ENCODE measurements around the gene ZNF883. TPM values are rescaled to one million over a fixed set of nuclear protein-coding genes. Genes with fewer than 3 reads are reported as not detected.

Gene ZNF883
- total RNA-seq, 4 donors from 2014 or later = 1.3 to 13.3 (median 6.5) TPM

GRCh38 chr9:112917987-112918362 lies 94.0 kb downstream of the ZNF883 start:
- H3K27me3 ChIP-seq = no peaks in the 10 kb centered on the region
- DNase-seq = no peak
- intact Hi-C loops (cut with DNase I; ENCODE audit: low total_unique reads) = no loop called here
- no peaks in the 10 kb centered on the region for H3K4me1 ChIP-seq
- no peaks in the 10 kb centered on the region for H3K9me3 ChIP-seq
- no peak overlapping the region for H3K27ac ChIP-seq
- H3K4me3 ChIP-seq = no peak overlapping the region
- TF ChIP-seq POLR2A (IDR thresholded peaks at IDR 0.05) = no peak
- TF ChIP-seq CTCF (IDR thresholded peaks at IDR 0.05) = no peak
- no peaks in the 10 kb centered on the region for H3K36me3 ChIP-seq

DNA sequence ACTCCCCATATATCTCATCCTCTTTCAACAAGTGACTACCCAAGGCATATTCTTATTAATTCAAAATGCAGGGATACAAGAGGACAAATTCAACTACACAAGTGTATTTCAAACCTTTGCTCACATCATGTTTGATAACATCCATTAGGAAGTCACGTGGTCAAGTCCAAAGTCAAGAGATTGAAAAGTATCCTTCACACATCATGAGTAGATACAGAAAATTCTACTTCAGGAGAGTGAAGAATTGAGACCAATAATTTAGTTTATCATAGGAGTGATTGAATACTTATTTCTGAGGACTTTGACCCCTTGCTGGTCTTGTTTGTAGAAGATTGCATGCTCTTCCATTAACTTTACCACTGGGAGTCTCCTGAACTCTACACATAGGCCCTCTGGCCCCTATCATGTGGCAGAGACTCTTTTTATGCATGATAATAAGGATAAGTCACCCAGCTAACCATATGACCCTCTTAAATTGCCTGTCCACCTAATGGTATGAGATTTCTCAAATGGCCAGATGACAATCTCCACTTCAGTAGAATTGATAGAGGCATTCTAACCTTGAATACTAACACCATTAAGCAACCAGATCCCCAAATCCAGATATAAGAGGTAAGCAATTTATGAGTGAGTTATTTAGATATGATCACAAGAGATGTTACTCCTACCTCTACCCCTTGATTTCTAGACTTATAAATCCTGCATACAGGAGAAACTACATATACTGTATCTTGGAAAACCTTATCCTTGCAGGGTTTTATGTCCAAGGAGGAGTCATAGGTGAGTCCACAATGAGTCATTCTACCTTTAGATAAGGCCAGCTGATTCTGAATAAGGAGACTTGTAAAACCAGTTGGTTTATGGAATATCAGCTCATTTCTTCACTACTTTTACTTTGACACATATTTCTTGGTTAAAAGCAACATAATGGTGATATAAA lies 94.7 kb downstream of the ZNF883 start:
- no peaks in the 10 kb centered on the region for H3K9me3 ChIP-seq
- no peaks in the 10 kb centered on the region for H3K36me3 ChIP-seq
- no peak overlapping the region for H3K27ac ChIP-seq
- H3K27me3 ChIP-seq = no peaks in the 10 kb centered on the region
- H3K4me1 ChIP-seq = no peaks in the 10 kb centered on the region
- no peak overlapping the region for H3K4me3 ChIP-seq
- no peak for DNase-seq
- intact Hi-C loops (cut with DNase I; ENCODE audit: low total_unique reads) = no loop called here
- no peak for TF ChIP-seq POLR2A (IDR thresholded peaks at IDR 0.05)
- no peak for TF ChIP-seq CTCF (IDR thresholded peaks at IDR 0.05)

- H3K4me3 ChIP-seq = no peak overlapping the region
- no peak overlapping the region for H3K27ac ChIP-seq
- intact Hi-C loops (cut with DNase I; ENCODE audit: low total_unique reads) = no loop called here
- TF ChIP-seq POLR2A (IDR thresholded peaks at IDR 0.05) (no peak), CTCF (IDR thresholded peaks at IDR 0.05) (no peak)
- H3K27me3 ChIP-seq = no peaks in the 10 kb centered on the region
- no peaks in the 10 kb centered on the region for H3K36me3 ChIP-seq
- H3K4me1 ChIP-seq = no peaks in the 10 kb centered on the region
- no peak for DNase-seq
- H3K9me3 ChIP-seq = no peaks in the 10 kb centered on the region
These were observed 97.5 kb downstream of the ZNF883 start for GRCh38 chr9:112914524-112914923.

DNA sequence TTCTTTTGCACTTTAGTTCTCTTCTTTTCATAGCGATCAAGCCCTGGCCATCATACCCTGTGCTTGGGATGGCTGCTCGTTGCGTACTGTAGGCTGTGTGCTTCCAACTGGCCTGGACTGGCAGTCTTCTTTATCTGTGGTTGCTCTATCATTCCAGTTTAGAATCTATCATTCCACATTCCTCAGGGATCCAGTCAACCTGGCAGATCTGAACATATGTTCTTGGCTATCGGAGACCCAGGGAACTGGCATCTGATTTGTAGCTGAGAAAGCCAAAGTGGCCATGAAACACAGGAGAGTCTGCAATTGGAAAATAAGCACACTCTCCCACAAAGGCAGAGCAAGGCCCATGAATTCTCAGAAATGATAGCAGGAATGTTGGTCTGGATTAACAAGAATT lies 98.7 kb downstream of the ZNF883 start:
- TF ChIP-seq POLR2A (IDR thresholded peaks at IDR 0.05) = no peak
- no peak for TF ChIP-seq CTCF (IDR thresholded peaks at IDR 0.05)
- H3K9me3 ChIP-seq = no peaks in the 10 kb centered on the region
- no peak for DNase-seq
- no peaks in the 10 kb centered on the region for H3K27me3 ChIP-seq
- H3K4me1 ChIP-seq = no peaks in the 10 kb centered on the region
- intact Hi-C loops (cut with DNase I; ENCODE audit: low total_unique reads) = no loop called here
- H3K4me3 ChIP-seq = no peak overlapping the region
- no peaks in the 10 kb centered on the region for H3K36me3 ChIP-seq
- H3K27ac ChIP-seq = no peak overlapping the region

DNA sequence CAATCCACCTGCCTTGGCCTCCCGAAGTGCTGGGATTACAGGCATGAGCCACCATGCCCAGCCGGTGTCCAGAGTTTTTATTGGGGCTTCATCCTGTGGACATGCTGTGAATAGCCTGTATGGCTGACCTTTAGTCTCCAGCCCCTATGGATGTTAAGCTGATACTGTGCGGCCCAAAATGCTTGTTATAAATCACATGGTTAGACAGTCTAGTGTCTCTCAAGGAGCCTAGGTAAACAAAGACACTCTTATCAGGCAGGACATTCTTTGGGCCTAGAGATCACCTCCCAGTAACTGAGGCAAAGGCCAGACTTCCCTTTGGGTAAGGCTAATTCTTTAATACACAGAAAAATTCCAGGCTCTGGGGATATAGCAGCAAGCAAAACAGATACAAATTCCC lies 99.4 kb downstream of the ZNF883 start:
- intact Hi-C loops (cut with DNase I; ENCODE audit: low total_unique reads) = no loop called here
- H3K27ac ChIP-seq = no peak overlapping the region
- H3K9me3 ChIP-seq = no peaks in the 10 kb centered on the region
- no peaks in the 10 kb centered on the region for H3K36me3 ChIP-seq
- TF ChIP-seq POLR2A (IDR thresholded peaks at IDR 0.05) = no peak
- no peak for TF ChIP-seq CTCF (IDR thresholded peaks at IDR 0.05)
- no peak for DNase-seq
- H3K27me3 ChIP-seq = no peaks in the 10 kb centered on the region
- no peaks in the 10 kb centered on the region for H3K4me1 ChIP-seq
- H3K4me3 ChIP-seq = no peak overlapping the region

Data from uterus (tissue), 4 donors.